Measurements from ENCODE around the gene GTF2IRD1.
A peak's percentile ranks its signal among the peaks of the same experiment; 100 is the strongest.

Gene GTF2IRD1

DNA sequence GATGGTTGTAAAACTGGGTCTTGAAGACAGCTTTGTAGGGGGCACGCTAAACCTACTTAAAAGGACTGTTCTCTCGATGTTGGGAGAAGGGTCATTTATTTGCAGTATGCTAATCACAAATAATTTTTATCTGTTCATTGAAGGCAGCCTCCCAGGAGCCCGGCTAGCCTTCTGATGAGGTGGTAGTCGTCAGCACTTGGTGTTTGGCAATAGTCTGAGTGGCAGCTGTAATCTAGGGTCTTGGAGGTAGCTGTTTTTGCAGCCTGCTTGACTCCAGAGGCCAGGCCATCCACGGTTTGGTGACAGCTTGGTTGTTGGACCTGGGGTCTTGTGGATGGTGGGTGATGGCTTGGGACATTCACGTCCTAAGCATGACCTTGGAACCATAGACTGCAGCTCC, 2.2 kb downstream of the GTF2IRD1 start:
- intact Hi-C loops (cut with DNase I): loop anchor here (10.0 kb wide), 1 partner anchor 199 kb away; the partner anchor contains the start of gene GTF2I
- peak in 1 of 42 donors; percentile 6 for DNase-seq

DNA sequence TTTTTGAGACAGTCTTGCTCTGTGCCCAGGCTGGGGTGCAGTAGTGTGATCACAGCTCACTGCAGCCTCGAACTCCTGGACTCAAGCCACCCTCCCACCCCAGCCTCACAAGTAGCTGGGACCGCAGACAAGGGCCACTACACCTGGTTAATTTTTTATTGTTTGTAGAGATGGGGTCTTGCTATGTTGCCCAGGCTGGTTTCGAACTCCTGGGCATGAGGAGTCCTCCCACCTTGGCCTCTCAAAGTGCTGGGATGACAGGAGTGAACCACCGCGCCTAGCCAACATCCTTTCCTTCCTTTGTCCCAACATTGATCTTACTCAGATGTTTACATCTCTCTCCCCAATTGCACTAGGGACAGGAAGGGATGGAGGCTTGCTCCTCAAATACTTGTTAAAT, 3.3 kb downstream of the GTF2IRD1 start:
- no peak for DNase-seq
- intact Hi-C loops (cut with DNase I): loop anchor here (10.0 kb wide), 1 partner anchor 198 kb away; the partner anchor contains the start of gene GTF2I

DNA sequence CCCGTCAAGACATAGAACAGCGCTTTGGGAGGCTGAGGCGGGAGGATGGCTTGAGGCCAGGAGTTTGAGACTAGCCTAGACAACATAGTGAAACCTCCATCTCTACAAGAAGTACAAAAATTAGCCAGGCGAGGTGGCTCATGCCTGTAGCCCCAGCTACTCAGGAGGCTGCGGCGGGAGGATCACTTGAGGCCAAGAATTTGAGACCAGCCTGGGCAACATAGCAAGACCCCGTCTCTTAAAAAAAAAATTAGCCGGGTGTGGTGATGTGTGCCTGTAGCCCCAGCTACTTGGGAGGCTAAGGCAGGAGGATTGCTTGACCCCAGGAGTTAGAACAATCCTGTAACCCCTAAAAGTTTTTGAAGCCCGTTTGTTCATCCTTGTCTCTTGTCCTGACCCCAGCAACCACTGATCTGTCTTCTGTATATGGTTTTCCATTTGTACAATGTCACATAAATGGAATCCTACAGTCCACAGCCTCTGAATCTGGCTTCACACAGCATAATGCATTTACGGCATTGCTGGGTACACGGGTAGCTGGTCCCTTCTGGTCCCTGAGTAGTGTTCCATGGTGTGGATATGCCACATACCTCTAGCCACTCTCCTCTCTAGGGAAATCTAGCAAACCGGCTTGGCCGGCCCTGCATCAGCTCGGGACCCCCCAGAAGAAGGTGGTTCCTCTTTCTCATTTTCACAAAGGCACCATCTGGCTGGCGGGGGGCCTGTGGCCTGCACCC, 8.4 kb downstream of the GTF2IRD1 start:
- DNase-seq: no peak
- intact Hi-C loops (cut with DNase I): no loop called here

DNA sequence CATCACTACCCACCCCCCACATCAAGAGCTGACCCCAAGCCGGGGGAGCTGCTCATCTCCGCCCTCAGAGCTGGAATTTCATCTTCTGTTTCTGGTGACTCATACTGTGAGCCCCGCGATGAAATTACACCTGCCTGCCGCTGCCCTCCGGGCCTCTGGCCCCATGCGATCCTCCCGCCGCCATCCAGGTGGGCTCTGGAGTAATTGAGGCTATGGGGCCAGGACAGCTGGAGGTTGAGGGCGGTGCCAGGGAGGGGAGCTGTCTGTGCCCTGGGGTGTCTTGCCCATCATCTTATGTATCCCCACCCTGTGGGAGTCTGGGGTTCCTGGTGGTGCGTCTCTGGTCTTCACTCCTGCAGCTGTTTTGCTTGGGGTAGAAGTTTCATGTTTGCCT, 9.0 kb downstream of the GTF2IRD1 start:
- DNase-seq: no peak
- intact Hi-C loops (cut with DNase I): no loop called here

DNA sequence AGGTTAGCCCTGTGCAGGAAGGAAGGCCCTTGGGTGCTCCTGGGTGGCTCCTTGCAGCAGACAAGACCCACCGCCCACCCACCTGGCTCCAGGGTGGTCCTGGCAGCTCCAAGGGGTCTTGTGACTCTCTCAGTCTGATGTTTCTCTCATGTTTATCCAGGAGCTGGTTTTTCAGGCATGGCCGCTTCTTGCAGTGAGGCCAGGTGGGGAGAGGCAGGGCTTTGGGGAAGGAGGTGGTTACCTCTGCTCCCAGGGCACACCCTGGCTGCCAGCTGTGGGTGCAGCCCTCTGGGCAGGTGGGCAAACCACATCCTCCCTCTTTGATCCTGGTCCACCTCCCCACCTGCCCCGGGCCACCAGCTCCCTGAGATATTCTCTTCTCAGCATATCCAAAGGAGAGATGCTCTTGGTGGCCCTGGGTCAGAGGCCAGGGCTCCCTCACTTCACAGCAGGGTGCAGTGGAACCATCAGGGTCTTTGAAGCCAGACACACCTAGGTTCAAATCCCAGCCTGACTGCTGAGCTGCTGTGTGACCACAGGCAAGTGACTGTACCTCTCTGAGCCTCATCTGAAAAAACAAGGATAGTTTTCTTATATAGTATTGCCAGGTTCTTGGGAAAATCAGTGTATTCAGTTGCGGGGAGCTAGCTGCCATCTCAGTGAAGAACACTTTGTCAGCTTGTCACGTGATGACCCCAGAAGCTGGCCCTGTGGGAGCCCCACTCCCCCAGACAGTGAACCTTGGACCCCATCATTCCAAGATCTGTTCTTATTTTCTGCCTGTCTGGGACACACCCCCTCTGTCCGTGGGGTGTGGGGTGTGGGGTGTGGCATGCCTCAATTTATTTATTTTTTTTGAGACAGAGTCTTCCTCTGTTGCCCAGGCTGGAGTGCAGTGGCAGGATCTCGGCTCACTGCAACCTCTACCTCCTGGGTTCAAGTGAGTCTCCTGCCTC, 11.5 kb downstream of the GTF2IRD1 start:
- intact Hi-C loops (cut with DNase I): no loop called here
- no peak for DNase-seq

DNA sequence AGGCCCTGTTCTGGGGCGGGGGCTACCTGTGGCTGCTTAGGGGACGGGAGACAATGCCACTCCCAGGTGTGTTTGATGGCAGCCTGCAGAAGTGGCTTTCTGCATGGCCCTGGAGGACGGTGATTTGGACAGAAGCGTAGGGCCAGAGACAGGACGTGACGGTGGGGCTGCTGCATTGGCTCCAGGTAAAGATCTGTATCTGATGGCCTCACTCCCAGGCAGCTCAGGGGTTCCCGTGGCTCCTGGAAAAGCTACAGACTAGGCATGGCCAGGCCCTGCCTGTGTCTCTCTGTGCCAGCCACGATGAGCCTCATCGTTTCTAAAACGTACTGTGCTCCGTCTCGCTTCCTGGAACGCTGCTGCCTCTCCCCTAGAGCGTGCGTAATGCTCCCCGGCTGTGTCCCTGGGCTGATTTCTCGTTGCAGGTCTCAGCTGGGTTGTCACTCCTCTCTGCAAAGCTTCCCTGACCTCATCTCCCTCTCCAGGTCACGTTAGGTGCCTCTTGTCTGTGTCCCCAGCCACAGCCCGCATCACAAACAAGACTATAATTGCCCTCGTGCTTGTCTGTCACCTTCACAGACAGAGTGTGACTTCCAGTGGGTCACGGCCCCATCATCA, 12.6 kb downstream of the GTF2IRD1 start:
- peak in 31 of 42 donors; percentile 33 to 82 (median 59) for DNase-seq
- intact Hi-C loops (cut with DNase I): no loop called here

DNA sequence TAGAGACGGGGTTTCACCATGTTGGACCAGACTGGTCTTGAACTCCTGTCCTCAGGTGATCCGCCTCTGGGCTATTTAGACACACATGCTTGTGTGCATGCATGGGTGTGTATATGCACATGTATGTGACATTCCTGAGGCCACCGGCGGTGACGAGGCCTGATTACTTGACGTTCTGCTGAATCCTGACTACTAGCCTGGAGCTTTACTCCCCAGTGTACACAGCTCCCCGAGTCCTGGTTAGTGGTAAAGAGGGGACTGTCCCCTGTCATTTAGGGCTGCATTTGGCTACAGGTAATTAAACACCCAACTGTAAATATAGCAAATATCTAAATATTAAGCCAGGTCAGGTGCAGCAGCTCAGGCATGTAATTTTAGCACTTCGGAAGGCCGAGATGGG, 14.2 kb downstream of the GTF2IRD1 start:
- DNase-seq: no peak
- intact Hi-C loops (cut with DNase I): no loop called here

DNA sequence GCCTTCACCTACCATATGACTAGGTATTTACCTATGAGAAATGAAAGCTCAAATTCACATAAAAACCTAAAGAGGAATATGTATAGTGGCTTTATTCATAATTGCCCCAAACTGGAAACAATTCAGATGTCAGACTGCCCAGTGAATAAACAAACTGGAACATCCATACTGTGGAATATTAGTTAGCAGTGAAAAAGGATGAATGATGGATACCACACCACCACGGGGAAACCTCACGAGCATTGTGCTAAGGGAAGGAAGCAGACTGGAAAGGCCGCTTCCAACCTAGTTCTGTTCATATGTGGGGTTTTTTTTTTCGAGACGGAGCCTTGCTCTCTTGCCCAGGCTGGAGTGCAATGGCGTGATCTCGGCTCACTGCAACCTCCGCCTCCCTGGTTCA, 16.8 kb downstream of the GTF2IRD1 start:
- no peak for DNase-seq
- intact Hi-C loops (cut with DNase I): no loop called here

DNA sequence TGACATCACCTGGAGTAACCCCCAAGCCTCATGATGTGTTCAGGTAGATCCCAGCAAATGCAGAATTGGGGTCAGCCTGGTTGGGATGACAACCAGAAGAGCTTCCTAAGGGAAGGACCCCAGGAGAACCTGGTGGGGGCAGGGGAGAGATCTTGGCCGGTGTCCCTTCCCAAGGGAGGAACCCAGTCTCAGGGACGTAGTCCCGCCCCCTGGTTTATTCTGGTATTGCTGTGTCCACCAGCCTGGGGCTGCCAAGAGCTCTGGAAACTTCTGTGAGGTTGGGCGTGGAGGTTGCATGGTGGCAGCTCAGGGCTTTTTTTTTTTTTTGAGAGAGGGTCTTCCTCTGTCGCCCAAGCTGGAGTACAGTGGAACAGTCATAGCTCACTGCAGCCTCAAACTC, 19.4 kb downstream of the GTF2IRD1 start:
- intact Hi-C loops (cut with DNase I): no loop called here
- DNase-seq: no peak

DNA sequence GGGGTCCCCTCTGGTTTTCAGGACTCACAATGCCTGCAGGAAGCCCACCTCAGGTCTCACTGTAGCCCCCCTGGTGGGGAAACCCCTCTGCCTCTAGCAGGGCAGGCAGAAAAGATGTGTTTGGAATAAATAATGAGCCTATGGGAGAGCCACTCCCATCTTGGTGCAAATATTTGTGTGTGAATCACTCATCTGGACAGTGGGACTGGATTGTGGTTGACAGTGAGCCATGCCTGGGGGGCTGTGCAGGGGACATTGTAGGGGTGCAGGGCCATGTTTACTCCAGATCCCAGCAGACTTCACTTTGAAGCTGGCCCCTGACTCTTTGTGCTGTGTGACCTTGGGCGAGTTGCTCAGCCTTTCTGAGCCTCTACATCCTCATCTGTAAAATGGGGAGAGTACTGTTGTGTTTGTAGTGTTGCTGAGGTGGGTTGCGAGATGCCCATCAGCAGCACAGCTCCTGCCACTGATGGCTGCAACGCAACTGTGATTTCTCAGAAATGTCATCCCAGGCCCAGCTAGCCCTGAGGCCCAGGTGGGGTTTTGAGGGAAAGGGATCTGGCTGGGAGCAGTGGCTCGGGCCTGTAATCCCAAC, 20.7 kb downstream of the GTF2IRD1 start:
- intact Hi-C loops (cut with DNase I): no loop called here

DNA sequence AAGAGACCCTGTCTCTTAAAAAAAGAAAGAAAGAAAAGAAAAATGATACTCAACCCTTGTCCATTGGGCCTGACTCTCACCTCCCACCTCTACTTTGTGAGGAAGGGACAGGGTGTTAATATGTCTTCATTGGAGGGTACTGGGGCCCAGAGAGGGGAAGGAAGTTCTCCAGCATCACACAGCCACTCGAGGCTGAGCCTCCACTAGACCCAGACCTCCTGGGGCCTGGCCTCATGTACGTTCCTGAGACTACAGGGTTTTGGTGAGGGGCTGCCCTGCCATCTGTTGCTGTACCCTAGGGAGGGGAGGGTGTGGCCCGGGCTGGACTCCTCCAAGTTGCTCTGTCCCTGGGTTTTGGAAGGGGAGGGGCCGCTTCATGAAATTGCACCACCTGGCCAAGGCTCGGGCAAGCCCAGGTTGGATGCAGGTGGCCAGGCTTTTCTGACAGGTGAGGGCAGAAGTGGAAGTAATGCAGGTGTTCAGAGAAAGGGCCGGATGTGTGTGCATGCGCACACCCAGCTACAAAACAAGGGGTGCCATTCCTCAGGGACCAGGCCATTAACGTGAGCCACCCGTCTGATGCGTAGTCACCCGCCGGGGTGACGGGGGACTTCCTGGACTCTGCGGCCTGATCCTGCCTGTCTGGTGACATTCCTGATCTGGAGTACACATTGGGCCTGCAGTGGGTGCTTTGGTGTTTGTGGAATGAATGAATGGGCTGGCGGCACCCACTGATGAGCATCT, 21.7 kb downstream of the GTF2IRD1 start:
- intact Hi-C loops (cut with DNase I): no loop called here
- DNase-seq: no peak

More for the DNA sequence above, 20.7 kb downstream of the GTF2IRD1 start:
- no peak for DNase-seq

DNA sequence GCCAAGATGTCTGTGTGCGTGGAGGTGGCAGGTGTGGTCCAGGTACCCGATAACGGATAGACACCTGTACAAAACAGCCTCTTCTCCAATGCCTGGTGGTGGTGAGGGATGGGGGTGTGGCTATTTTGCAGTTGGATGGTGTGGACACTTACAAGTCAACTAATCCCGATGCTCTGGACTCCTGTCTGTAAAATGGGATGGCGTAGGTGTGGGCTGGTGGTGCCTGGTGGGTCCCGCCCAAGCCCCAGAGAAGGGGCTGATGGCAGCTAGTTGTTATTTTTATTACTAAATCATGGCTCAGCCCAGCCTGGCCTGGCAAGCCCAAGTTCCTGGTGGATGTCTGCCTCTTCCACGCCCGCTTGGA, 22.3 kb downstream of the GTF2IRD1 start:
- DNase-seq: no peak
- intact Hi-C loops (cut with DNase I): no loop called here

DNA sequence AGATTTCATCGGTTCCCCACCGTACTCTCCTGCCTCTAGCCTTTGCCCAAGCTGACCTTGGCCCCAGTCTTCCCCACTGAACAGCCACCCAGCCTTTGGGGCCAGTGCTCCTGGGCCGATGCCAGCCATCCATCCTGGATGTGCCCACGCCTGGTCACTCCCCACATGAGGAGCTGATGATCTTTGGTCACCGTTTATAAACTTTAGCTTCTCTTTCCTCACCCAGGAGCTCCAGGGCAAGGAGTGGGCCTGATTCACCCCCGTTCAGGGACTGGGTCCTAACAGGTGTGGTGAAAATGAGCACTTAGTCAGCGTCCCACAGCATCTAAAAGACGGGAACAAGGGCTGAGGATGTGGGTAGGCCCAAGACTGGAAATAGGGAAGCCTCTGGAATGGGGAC, 22.9 kb downstream of the GTF2IRD1 start:
- intact Hi-C loops (cut with DNase I): no loop called here
- no peak for DNase-seq

DNA sequence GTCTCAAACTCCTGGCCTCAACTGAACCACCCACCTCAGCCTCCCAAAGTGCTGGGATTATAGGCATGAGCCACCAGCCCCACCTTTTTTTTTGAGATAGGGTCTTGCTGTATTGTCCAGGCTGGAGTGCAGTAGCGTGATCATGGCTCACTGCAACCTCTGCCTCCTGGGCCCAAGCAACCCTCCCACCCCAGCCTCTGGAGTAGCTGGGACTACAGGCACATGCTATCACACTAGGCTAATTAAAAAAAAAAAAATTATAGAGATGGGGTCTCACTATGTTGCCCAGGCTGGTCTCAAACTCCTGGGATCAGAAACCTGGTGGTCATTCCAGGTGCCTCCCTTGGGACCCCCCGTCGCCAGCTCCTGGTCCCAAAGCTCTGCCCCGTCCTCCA, 25.0 kb downstream of the GTF2IRD1 start:
- DNase-seq: no peak
- intact Hi-C loops (cut with DNase I): no loop called here

DNA sequence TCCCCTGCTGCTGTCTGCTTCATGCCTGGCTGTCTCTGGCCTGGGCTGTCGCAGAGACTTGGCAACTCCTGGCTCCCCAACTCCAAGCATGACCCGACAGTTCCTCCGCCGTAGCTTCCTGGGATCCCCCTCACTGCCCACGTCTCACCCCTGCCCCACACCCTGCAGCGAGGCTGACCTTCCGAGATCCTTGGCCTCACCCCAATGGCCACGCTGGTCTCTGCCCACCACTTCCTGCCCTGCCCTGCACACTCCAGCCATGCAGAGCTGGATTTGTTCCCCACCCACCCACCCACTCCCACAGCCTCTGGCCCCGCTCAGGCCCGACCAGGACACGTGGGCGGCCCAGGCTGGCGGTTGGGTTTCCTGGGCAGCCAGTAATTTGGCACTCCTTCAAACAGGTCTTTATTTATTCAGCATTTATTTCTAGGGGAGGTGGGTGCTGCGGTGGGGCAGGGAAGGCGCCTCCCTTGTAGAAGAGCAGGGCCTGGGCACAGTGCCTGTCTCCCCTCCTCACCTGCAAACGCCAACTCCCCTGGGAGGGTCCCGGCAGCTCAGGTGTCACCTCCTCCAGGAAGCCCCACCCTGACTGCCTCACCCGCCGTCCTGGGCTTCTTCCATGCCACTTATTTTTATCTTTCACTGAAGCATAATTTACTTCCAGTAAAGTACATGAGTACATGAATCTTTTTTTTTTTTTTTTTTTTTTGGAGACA, 25.5 kb downstream of the GTF2IRD1 start:
- intact Hi-C loops (cut with DNase I): no loop called here
- DNase-seq: peak in 11 of 42 donors; percentile 11 to 57 (median 31)

DNA sequence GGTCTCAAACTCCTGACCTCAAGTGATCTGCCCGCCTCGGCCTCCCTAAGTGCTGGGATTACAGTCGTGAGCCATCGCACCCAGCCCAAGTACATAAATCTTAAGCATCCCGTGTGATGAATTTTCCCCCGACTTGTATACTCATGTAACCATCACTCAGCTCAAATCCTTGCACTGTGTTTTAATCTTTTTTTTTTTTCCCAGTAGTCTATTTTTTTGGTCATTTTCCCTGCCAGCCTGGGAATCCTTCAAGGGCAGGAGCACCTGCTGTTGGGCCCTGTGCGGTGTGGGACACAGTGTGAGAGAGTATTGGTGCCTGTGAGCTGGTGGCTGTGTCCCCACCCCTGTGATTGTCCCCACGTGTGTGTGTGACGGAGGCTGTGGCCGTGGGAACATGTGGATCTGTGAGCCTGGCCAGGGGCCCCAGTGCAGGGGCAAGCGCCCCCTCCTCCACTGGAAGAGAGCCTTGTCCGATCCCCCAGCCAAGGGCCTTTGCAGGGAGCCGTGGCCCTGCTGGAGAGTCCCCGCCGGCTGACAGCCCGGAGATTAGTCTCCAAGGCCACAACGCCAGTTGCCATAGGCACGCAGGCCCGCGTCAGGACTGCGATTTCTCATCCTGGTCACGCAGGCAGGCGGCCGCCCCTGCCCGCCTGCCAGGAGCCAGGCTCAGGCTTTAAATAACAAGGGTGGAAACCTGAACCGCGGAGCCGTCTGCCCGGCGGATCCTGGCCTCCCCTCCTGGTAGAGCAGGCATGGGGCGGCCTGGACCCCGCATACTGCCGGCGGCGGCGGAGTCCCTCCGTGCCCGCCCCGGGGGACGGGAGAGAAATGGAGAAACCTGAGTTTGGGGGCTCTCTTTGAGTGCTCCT, 26.5 kb downstream of the GTF2IRD1 start:
- intact Hi-C loops (cut with DNase I): no loop called here
- peak; percentile 53 to 90 (median 78) for DNase-seq

DNA sequence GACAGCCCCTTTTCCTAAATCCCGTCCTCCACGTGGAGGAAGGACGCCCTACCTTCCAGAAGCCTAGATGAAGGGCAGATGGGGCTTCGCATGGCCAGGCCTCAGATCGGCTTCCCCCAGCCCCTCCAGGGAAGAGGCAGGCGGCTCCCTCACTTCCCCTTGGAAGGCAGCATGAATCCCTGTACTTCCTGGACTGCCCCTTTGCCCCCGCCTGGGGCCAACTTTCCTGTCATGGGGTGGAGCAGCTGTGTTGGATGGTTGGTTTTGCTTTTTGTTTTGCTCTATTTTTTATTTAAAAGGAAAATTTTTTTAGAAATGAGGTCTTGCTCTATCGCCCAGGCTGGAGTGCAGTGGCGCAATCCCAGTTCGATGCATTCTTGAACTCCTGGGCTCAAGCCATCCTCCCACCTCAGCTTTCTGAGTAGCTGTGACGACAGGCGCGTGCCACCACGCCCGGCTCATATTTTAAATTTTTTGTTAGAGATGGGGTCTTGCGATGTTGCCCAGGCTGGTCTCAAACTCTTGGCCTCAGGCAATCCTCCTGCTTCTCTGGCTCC, 27.2 kb downstream of the GTF2IRD1 start:
- DNase-seq: peak in 4 of 42 donors; percentile 13 to 39 (median 24)
- intact Hi-C loops (cut with DNase I): no loop called here

Measured in head of caudate nucleus (tissue), 42 donors.